ENCODE data around the gene CCDC186.
"Not testable (repeated sequence)": the region's sequence is repeated elsewhere in the genome, so short reads cannot be mapped to it uniquely, and the experiment has no call there.

GRCh38 chr10:114140827-114141226, 33.2 kb downstream of the CCDC186 start:
- TF ChIP-seq POLR2AphosphoS5, POLR2A (IDR thresholded peaks at IDR 0.05; ENCODE audit: low read depth, low read length): not testable (repeated sequence)

All from GM12892 (cell line).